Right cardiac atrium (tissue), 5 donors: ENCODE results near the gene PDSS2. TPM values are rescaled to one million over a fixed set of nuclear protein-coding genes. Genes with fewer than 3 reads are reported as not detected.
"Not testable (repeated sequence)": the region's sequence is repeated elsewhere in the genome, so short reads cannot be mapped to it uniquely, and the experiment has no call there.

ENCODE experiments used
- ATAC-seq, 2 donors: fragments of 200-7000 bp; cut with Tn5 transposase; one replicate each; pipeline versions ENCODE4 v1.8.0 to v1.9.1; 2020; ENCODE audit warnings: moderate library complexity in 2 of 2, mild to moderate bottlenecking in 1 of 2
- DNase-seq, 3 donors: peaks; one replicate each; pipeline ENCODE4 v3.0.0-alpha.2; 2020
- H3K27ac ChIP-seq: one replicate; pipeline ENCODE4 v1.5.1; 2013; ENCODE audit warnings: mild to moderate bottlenecking, low read length, control low read depth, moderate library complexity
- H3K27me3 ChIP-seq: one replicate; pipeline ENCODE4 v1.6.1; 2013; ENCODE audit not compliant: control insufficient read depth, insufficient read depth
- H3K4me1 ChIP-seq: one replicate; pipeline ENCODE4 v1.6.1; 2013; ENCODE audit warnings: low read length; ENCODE audit not compliant: control insufficient read depth, insufficient read depth
- H3K4me3 ChIP-seq: one replicate; pipeline ENCODE4 v1.5.1; 2013; ENCODE audit warnings: low read length, control low read depth
- H3K9me3 ChIP-seq: one replicate; pipeline ENCODE4 v1.6.1; 2013; ENCODE audit warnings: low read length; ENCODE audit not compliant: control insufficient read depth
- WGBS: extraction: QIAGEN DNeasy Blood & Tissue Kit; methylation state at CpG from one replicate; pipeline ENCODE4 v1.1.7; 2013; 5-methylcytosine and 5-hydroxymethylcytosine counted together
- intact Hi-C, 4 donors: fragments of 100-400 bp; cut with DNase I; formaldehyde crosslinking; loops; one replicate each; pipeline versions ENCODE4 v1.11.0 to v1.14.0; 2022 to 2023
- polyA plus RNA-seq: library from polyadenylated mRNA; stranded (reverse); fragments of 200-250 nt; gene quantifications from one replicate; pipeline ENCODE4 v1.2.3, GENCODE V29; 2013
- total RNA-seq, 4 donors: library from RNA; stranded (reverse); fragmentation: NEBNext Ultra II Directional; extraction: Animal tissue kit (Norgen Biotek cat#: 25700); gene quantifications; one replicate each; pipeline ENCODE4 v1.2.1, GENCODE V29; 2021
- donor health status: healthy with polysubstance abuse.
- donor health status: DM: no; HTN: yes; CAD: no.
- donor health status: DM: no; HTN: no; CAD: no.
- donor health status: DM: no; HTN: yes; CAD: no; lungs with severe emphysema.
- donor health status: DM: yes; HTN: yes; CAD: no.

PDSS2 gene
- total and polyA plus RNA-seq, 5 donors = 10.0 to 15.5 (median 13.6) TPM

- Histone ChIP-seq H3K4me1 (no peaks in the 10 kb centered on the region), H3K27me3 (no peaks in the 10 kb centered on the region), H3K27ac (no peak overlapping the region), H3K9me3 (no peaks in the 10 kb centered on the region), H3K4me3 (no peak overlapping the region)
- DNase-seq (no peak), ATAC-seq (no peak)
- WGBS = 60% methylated on average over 4 of the region's 4 CpGs
- intact Hi-C loops = no loop called here
Observed at GRCh38 chr6:107124934-107125348, 334.4 kb downstream of the PDSS2 start.

GRCh38 chr6:107123501-107123900 lies 335.9 kb downstream of the PDSS2 start:
- WGBS = 95% methylated on average over 6 of the region's 6 CpGs
- DNase-seq (no peak), ATAC-seq (no peak)

GRCh38 chr6:107122748-107123147 lies 336.6 kb downstream of the PDSS2 start:
- Histone ChIP-seq H3K4me1 (no peaks in the 10 kb centered on the region), H3K9me3 (no peaks in the 10 kb centered on the region), H3K4me3 (no peak overlapping the region), H3K27me3 (no peaks in the 10 kb centered on the region), H3K27ac (no peak overlapping the region)
- no peak for DNase-seq
- no peak for ATAC-seq
- 89% methylated on average over 4 of the region's 4 CpGs for WGBS
- intact Hi-C loops = no loop called here

More at GRCh38 chr6:107123501-107123900, 335.9 kb downstream of the PDSS2 start:
- Histone ChIP-seq H3K4me1 (no peaks in the 10 kb centered on the region), H3K4me3 (no peak overlapping the region), H3K27ac (no peak overlapping the region), H3K9me3 (no peaks in the 10 kb centered on the region), H3K27me3 (no peaks in the 10 kb centered on the region)
- intact Hi-C loops = no loop called here

- 78% methylated on average over 8 of the region's 8 CpGs for WGBS
- H3K9me3 ChIP-seq = no peaks in the 10 kb centered on the region
- no peak overlapping the region for H3K4me3 ChIP-seq
- intact Hi-C loops = no loop called here
- no peaks in the 10 kb centered on the region for H3K27me3 ChIP-seq
- ATAC-seq (no peak), DNase-seq (no peak)
- H3K4me1 ChIP-seq = no peaks in the 10 kb centered on the region
- H3K27ac ChIP-seq = no peak overlapping the region
Observed at GRCh38 chr6:107121964-107122495, 337.3 kb downstream of the PDSS2 start.

- 91% methylated on average over 6 of the region's 6 CpGs for WGBS
- H3K27ac ChIP-seq = no peak overlapping the region
- H3K4me3 ChIP-seq = no peak overlapping the region
- ATAC-seq = no peak
- H3K4me1 ChIP-seq = no peaks in the 10 kb centered on the region
- no peaks in the 10 kb centered on the region for H3K27me3 ChIP-seq
- no peaks in the 10 kb centered on the region for H3K9me3 ChIP-seq
- no peak for DNase-seq
- intact Hi-C loops = no loop called here
Observed at GRCh38 chr6:107121266-107121665, 338.1 kb downstream of the PDSS2 start.

- intact Hi-C loops = no loop called here
- ATAC-seq = no peak
- Histone ChIP-seq H3K4me3 (no peak overlapping the region), H3K9me3 (no peaks in the 10 kb centered on the region), H3K27me3 (no peaks in the 10 kb centered on the region), H3K4me1 (no peaks in the 10 kb centered on the region), H3K27ac (no peak overlapping the region)
- WGBS = 98% methylated on average over 4 of the region's 4 CpGs
- no peak for DNase-seq
Observed at GRCh38 chr6:107120404-107120803, 339.0 kb downstream of the PDSS2 start.

GRCh38 chr6:107118976-107119375 lies 340.4 kb downstream of the PDSS2 start:
- intact Hi-C loops = no loop called here

GRCh38 chr6:107118540-107118939 lies 340.8 kb downstream of the PDSS2 start:
- WGBS = 96% methylated on average over 9 of the region's 9 CpGs
- DNase-seq, H3K4me1 ChIP-seq, H3K27me3 ChIP-seq, intact Hi-C loops, H3K4me3 ChIP-seq, H3K9me3 ChIP-seq, ATAC-seq, H3K27ac ChIP-seq: not testable (repeated sequence)

More at GRCh38 chr6:107118976-107119375, 340.4 kb downstream of the PDSS2 start:
- no peak overlapping the region for H3K4me3 ChIP-seq
- no peak for ATAC-seq
- no peaks in the 10 kb centered on the region for H3K4me1 ChIP-seq
- H3K9me3 ChIP-seq = no peaks in the 10 kb centered on the region
- H3K27ac ChIP-seq = no peak overlapping the region
- WGBS = 76% methylated on average over 2 of the region's 2 CpGs
- H3K27me3 ChIP-seq = no peaks in the 10 kb centered on the region
- DNase-seq = no peak

GRCh38 chr6:107116931-107117330 lies 342.4 kb downstream of the PDSS2 start:
- no peak for ATAC-seq
- intact Hi-C loops = no loop called here

GRCh38 chr6:107116328-107116892 lies 343.0 kb downstream of the PDSS2 start:
- ATAC-seq = no peak
- Histone ChIP-seq H3K27me3 (no peaks in the 10 kb centered on the region), H3K9me3 (no peaks in the 10 kb centered on the region), H3K4me1 (peaks cover 3% of the 10 kb centered on the region), H3K4me3 (peak overlapping the region; percentile 100), H3K27ac (no peak overlapping the region)
- WGBS = 2% methylated on average over 15 of the region's 15 CpGs
- intact Hi-C loops = no loop called here
- DNase-seq = no peak

More at GRCh38 chr6:107116931-107117330, 342.4 kb downstream of the PDSS2 start:
- Histone ChIP-seq H3K4me1 (peaks cover 3% of the 10 kb centered on the region), H3K27ac (no peak overlapping the region), H3K9me3 (no peaks in the 10 kb centered on the region), H3K4me3 (peak overlapping the region; percentile 100), H3K27me3 (no peaks in the 10 kb centered on the region)
- no peak for DNase-seq
- 24% methylated on average over 7 of the region's 7 CpGs for WGBS

GRCh38 chr6:107115695-107116327 lies 343.6 kb downstream of the PDSS2 start:
- under 1% methylated on average over 45 of the region's 45 CpGs for WGBS
- Histone ChIP-seq H3K9me3 (no peaks in the 10 kb centered on the region), H3K27ac (no peak overlapping the region), H3K27me3 (no peaks in the 10 kb centered on the region), H3K4me1 (peaks cover 3% of the 10 kb centered on the region), H3K4me3 (peak overlapping the region; percentile 100)
- peak; percentile 33 to 73 (median 67) for DNase-seq
- intact Hi-C loops = no loop called here
- peak; percentile 32 to 52 for ATAC-seq
